GM15510 (cell line): ENCODE results near the gene RNH1.

Experiments used
- POLR2A ChIP-seq: IDR thresholded peaks from 3 replicates; pipeline ENCODE4 v1.6.1; 2011; ENCODE audit warnings: borderline replicate concordance; ENCODE audit not compliant: insufficient read length; ENCODE audit errors: extremely low read depth

RNH1 gene

GRCh38 chr11:454801-455565 lies 52.1 kb downstream of the RNH1 start:
- TF ChIP-seq POLR2A, result no peak

- no peak for TF ChIP-seq POLR2A
Measured at GRCh38 chr11:454043-454442, 53.0 kb downstream of the RNH1 start.

- TF ChIP-seq POLR2A, result no peak
Measured at GRCh38 chr11:453564-453963, 53.5 kb downstream of the RNH1 start.

GRCh38 chr11:452916-453527 lies 54.0 kb downstream of the RNH1 start:
- TF ChIP-seq POLR2A, result no peak

GRCh38 chr11:452203-452744 lies 54.8 kb downstream of the RNH1 start:
- no peak for TF ChIP-seq POLR2A

GRCh38 chr11:451738-452137 lies 55.3 kb downstream of the RNH1 start:
- no peak for TF ChIP-seq POLR2A

- TF ChIP-seq POLR2A, result no peak
Measured at GRCh38 chr11:450809-451451, 56.1 kb downstream of the RNH1 start.

- peak; percentile 74 for TF ChIP-seq POLR2A
Measured at GRCh38 chr11:449889-450808, 56.9 kb downstream of the RNH1 start, which contains the start of gene PTDSS2. TSS of gene PTDSS2 (plus strand) at chr11:450279. CDS start at chr11:450456, 177 bp downstream.

- peak; percentile 88 for TF ChIP-seq POLR2A
Measured at GRCh38 chr11:447923-448731, 58.9 kb downstream of the RNH1 start.

GRCh38 chr11:446891-447290 lies 60.2 kb downstream of the RNH1 start:
- no peak for TF ChIP-seq POLR2A

- TF ChIP-seq POLR2A, result no peak
Measured at GRCh38 chr11:445765-446588, 61.1 kb downstream of the RNH1 start.
